ENCODE measurements around the gene ABRAXAS1. TPM values are rescaled to one million over a fixed set of nuclear protein-coding genes. Genes with fewer than 3 reads are reported as not detected.

Gene ABRAXAS1
- polyA plus RNA-seq, 1 donor (not counting 4 experiments of a cell fraction or from before 2014, with no cell fraction given) = 9.4 TPM

GRCh38 chr4:83473966-83474365 lies 10.9 kb downstream of the ABRAXAS1 start:
- Histone ChIP-seq H3K9me3 (ENCODE audit: control insufficient read depth, low read depth, low read length) (no peaks in the 10 kb centered on the region), H3K4me3 (ENCODE audit: control insufficient read depth in 2 of 3, extremely low read depth in 1 of 3, insufficient read depth in 2 of 3, low read depth in 1 of 3, low read length in 3 of 3) (no peak overlapping the region), H3K9me1 (ENCODE audit: control insufficient read depth, extremely low read depth, insufficient read depth, low read length) (no peaks in the 10 kb centered on the region), H4K20me1 (ENCODE audit: control insufficient read depth, extremely low read depth, insufficient read depth, low read length) (no peaks in the 10 kb centered on the region), H3K27me3 (ENCODE audit: control insufficient read depth, extremely low read depth, insufficient read depth, low read length) (no peaks in the 10 kb centered on the region), H3K4me1 (ENCODE audit: control insufficient read depth, extremely low read depth, insufficient read depth, low read length) (no peaks in the 10 kb centered on the region), H2AFZ (ENCODE audit: control insufficient read depth, low read length) (no peak overlapping the region), H3K27ac (ENCODE audit: control insufficient read depth, insufficient read depth, low read length) (no peak overlapping the region), H3K9ac (ENCODE audit: control insufficient read depth, extremely low read depth, insufficient read depth, low read length) (no peak overlapping the region), H3K4me2 (ENCODE audit: control insufficient read depth, extremely low read depth, insufficient read depth, low read depth, low read length) (no peak overlapping the region), H3K79me2 (ENCODE audit: control insufficient read depth, insufficient read depth, low read length) (no peaks in the 10 kb centered on the region), H3K36me3 (ENCODE audit: control insufficient read depth in 2 of 2, extremely low read depth in 1 of 2, insufficient read depth in 2 of 2, low read length in 2 of 2) (peaks cover 0 to 4% of the 10 kb centered on the region in 2 experiments)
- no peak for DNase-seq (ENCODE audit: low read depth, low spot score)
- dilution Hi-C loops (cut with MboI; ENCODE audit: extremely low pct_ligation_motif_present, low sequenced_read_pairs) = no loop called here
- TF ChIP-seq EZH2 (IDR thresholded peaks at IDR 0.05; ENCODE audit: low read length) (no peak), CTCF (optimal IDR thresholded peaks at IDR 0.05 in 1 of 3, IDR thresholded peaks at IDR 0.05 in 1 of 3, conservative IDR thresholded peaks at IDR 0.05 in 1 of 3; ENCODE audit: extremely low read depth in 1 of 3, insufficient read depth in 2 of 3, low read length in 3 of 3) (no peak)
- no peak for FAIRE-seq

DNA sequence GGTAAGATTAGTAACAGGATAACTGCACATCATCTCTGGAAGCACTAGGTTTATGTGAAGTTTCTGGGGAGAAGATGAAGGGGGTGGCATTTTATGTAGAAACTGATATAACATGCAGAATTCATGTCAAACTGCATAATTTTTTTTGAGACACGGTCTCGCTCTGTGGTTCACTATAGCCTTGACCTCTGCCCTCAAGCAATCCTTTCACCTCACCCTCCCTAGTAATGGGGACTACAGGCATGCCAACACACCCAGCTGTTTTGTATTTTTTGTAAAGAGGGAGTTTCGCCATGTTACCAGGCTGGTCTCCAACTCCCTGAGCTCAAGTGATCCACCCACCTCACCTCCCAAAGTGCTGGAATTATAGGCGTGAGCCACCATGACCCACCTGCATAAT lies 11.5 kb downstream of the ABRAXAS1 start:
- DNase-seq (ENCODE audit: low read depth, low spot score) = no peak
- no peak overlapping the region for H2AFZ ChIP-seq (ENCODE audit: control insufficient read depth, low read length)
- no peak overlapping the region for H3K4me2 ChIP-seq (ENCODE audit: control insufficient read depth, extremely low read depth, insufficient read depth, low read depth, low read length)
- H3K9me1 ChIP-seq (ENCODE audit: control insufficient read depth, extremely low read depth, insufficient read depth, low read length) = no peaks in the 10 kb centered on the region
- TF ChIP-seq CTCF (optimal IDR thresholded peaks at IDR 0.05 in 1 of 3, IDR thresholded peaks at IDR 0.05 in 1 of 3, conservative IDR thresholded peaks at IDR 0.05 in 1 of 3; ENCODE audit: extremely low read depth in 1 of 3, insufficient read depth in 2 of 3, low read length in 3 of 3) (no peak), EZH2 (IDR thresholded peaks at IDR 0.05; ENCODE audit: low read length) (no peak)
- dilution Hi-C loops (cut with MboI; ENCODE audit: extremely low pct_ligation_motif_present, low sequenced_read_pairs) = no loop called here
- peaks cover 0 to 4% of the 10 kb centered on the region in 2 experiments for H3K36me3 ChIP-seq (ENCODE audit: control insufficient read depth in 2 of 2, extremely low read depth in 1 of 2, insufficient read depth in 2 of 2, low read length in 2 of 2)
- no peaks in the 10 kb centered on the region for H3K27me3 ChIP-seq (ENCODE audit: control insufficient read depth, extremely low read depth, insufficient read depth, low read length)
- no peaks in the 10 kb centered on the region for H3K9me3 ChIP-seq (ENCODE audit: control insufficient read depth, low read depth, low read length)
- H3K9ac ChIP-seq (ENCODE audit: control insufficient read depth, extremely low read depth, insufficient read depth, low read length) = no peak overlapping the region
- no peaks in the 10 kb centered on the region for H3K4me1 ChIP-seq (ENCODE audit: control insufficient read depth, extremely low read depth, insufficient read depth, low read length)
- H4K20me1 ChIP-seq (ENCODE audit: control insufficient read depth, extremely low read depth, insufficient read depth, low read length) = no peaks in the 10 kb centered on the region
- H3K27ac ChIP-seq (ENCODE audit: control insufficient read depth, insufficient read depth, low read length) = no peak overlapping the region
- H3K79me2 ChIP-seq (ENCODE audit: control insufficient read depth, insufficient read depth, low read length) = no peaks in the 10 kb centered on the region
- no peak for FAIRE-seq
- H3K4me3 ChIP-seq (ENCODE audit: control insufficient read depth in 2 of 3, extremely low read depth in 1 of 3, insufficient read depth in 2 of 3, low read depth in 1 of 3, low read length in 3 of 3) = no peak overlapping the region

Measured in keratinocyte (primary cell).